H1 (cell line): ENCODE data around the gene GULP1. TPM values are rescaled to one million over a fixed set of nuclear protein-coding genes. Genes with fewer than 3 reads are reported as not detected.

ENCODE experiments used
- CTCF ChIA-PET: fragments of 300-600 bp; sonication (Branson Sonifier 250); formaldehyde crosslinking; loops from one replicate; lab custom pipeline; 2021; ENCODE audit not compliant: partially characterized antibody; lab: Charles Lee
- POLR2A ChIA-PET: fragments of 300-600 bp; sonication (Branson Sonifier 250); formaldehyde crosslinking; loops from one replicate; lab custom pipeline; 2021; ENCODE audit warnings: inconsistent platforms; ENCODE audit not compliant: partially characterized antibody; lab: Charles Lee
- DNase-seq, 2 experiments: peaks; one replicate each; pipeline versions ENCODE4 v3.0.0 to v3.0.0-alpha.2; 2010 to 2022; ENCODE audit warnings: low spot score in 2 of 2, low read depth in 1 of 2, mixed read lengths in 1 of 2
- FAIRE-seq: peaks from 2 replicates; lab custom pipeline; 2011; peaks lifted over from hg19 to GRCh38; lab: Jason Lieb, UNC
- H2AFZ ChIP-seq: 2 replicates; pipeline ENCODE4 v1.8.1; 2012; ENCODE audit warnings: low read length, inconsistent platforms
- H2AK5ac ChIP-seq: 2 replicates; pipeline ENCODE4 v1.6.1; 2013; ENCODE audit warnings: low read depth, low read length
- H2BK120ac ChIP-seq: replicated peaks from 2 replicates; pipeline ENCODE3; 2013; ENCODE audit warnings: low read depth, low read length, inconsistent platforms
- H2BK12ac ChIP-seq: 2 replicates; pipeline ENCODE4 v1.6.1; 2013; ENCODE audit warnings: low read depth, low read length
- H2BK15ac ChIP-seq: 2 replicates; pipeline ENCODE4 v1.6.1; 2013; ENCODE audit warnings: low read length
- H2BK20ac ChIP-seq: 2 replicates; pipeline ENCODE4 v1.6.1; 2013; ENCODE audit warnings: low read length
- H2BK5ac ChIP-seq: 2 replicates; pipeline ENCODE4 v1.6.1; 2013; ENCODE audit warnings: low read depth, low read length
- H3K14ac ChIP-seq: 2 replicates; pipeline ENCODE4 v1.6.1; 2013; ENCODE audit warnings: inconsistent platforms; ENCODE audit not compliant: insufficient read length
- H3K18ac ChIP-seq: 2 replicates; pipeline ENCODE4 v1.6.1; 2013; ENCODE audit warnings: low read length; ENCODE audit errors: extremely low read depth
- H3K23ac ChIP-seq: 2 replicates; pipeline ENCODE4 v1.6.1; 2013; ENCODE audit warnings: inconsistent platforms; ENCODE audit not compliant: insufficient read length
- H3K23me2 ChIP-seq: 2 replicates; pipeline ENCODE4 v1.6.1; 2013; ENCODE audit warnings: low read depth, low read length
- H3K27ac ChIP-seq: 2 replicates; pipeline ENCODE4 v1.6.1; 2011; ENCODE audit warnings: low read depth, low read length, inconsistent platforms
- H3K27me3 ChIP-seq, 4 experiments: replicated peaks in 1 of 4; 1 replicate in 1 of 4; 2 replicates in 3 of 4; pipeline versions ENCODE4 v1.6.1 to v1.8.1; 2011 to 2013; ENCODE audit warnings: low read length in 3 of 4, mild to moderate bottlenecking in 3 of 4, inconsistent platforms in 2 of 4, mixed read lengths in 2 of 4, moderate library complexity in 1 of 4; ENCODE audit not compliant: control insufficient read depth in 3 of 4, insufficient read depth in 3 of 4; ENCODE audit errors: extremely low read depth in 1 of 4
- H3K36me3 ChIP-seq, 4 experiments: 2 replicates each; pipeline versions ENCODE4 v1.6.1 to v1.8.1; 2011 to 2013; ENCODE audit warnings: mild to moderate bottlenecking in 4 of 4, low read length in 3 of 4, moderate library complexity in 2 of 4, control low read depth in 1 of 4, inconsistent platforms in 1 of 4; ENCODE audit not compliant: insufficient read depth in 4 of 4, control insufficient read depth in 2 of 4
- H3K4ac ChIP-seq: replicated peaks from 2 replicates; pipeline ENCODE3; 2013; ENCODE audit warnings: low read length, low read depth, mixed read lengths, inconsistent platforms; ENCODE audit not compliant: insufficient read length
- H3K4me1 ChIP-seq, 4 experiments: replicated peaks in 1 of 4; 1 replicate in 1 of 4; 2 replicates in 3 of 4; pipeline versions ENCODE4 v1.6.1 to v1.8.1; 2011 to 2013; ENCODE audit warnings: low read length in 3 of 4, inconsistent platforms in 2 of 4, mixed read lengths in 1 of 4; ENCODE audit not compliant: insufficient read depth in 4 of 4, control insufficient read depth in 3 of 4
- H3K4me2 ChIP-seq, 2 experiments: 2 replicates each; pipeline versions ENCODE4 v1.6.1 to v1.8.1; 2011 to 2013; ENCODE audit warnings: low read depth in 2 of 2, low read length in 2 of 2, control low read depth in 1 of 2, inconsistent platforms in 1 of 2, mild to moderate bottlenecking in 1 of 2; ENCODE audit not compliant: insufficient read depth in 1 of 2
- H3K4me3 ChIP-seq, 4 experiments: fragments of 200-600, 300-600 bp in 1 of 4; sonication (generic), shearing (Covaris generic), sonication (Bioruptor Twin) in 1 of 4; 2 replicates each; pipeline versions ENCODE4 v1.5.1 to v1.8.1; 2011 to 2016; ENCODE audit warnings: low read length in 4 of 4, low read depth in 3 of 4, control low read depth in 2 of 4, inconsistent platforms in 2 of 4, mild to moderate bottlenecking in 2 of 4, mixed read lengths in 1 of 4, moderate library complexity in 1 of 4; ENCODE audit not compliant: insufficient read depth in 2 of 4; ENCODE audit errors: extremely low read depth in 1 of 4
- H3K56ac ChIP-seq: replicated peaks from 2 replicates; pipeline ENCODE3; 2013; ENCODE audit warnings: low read depth, mild to moderate bottlenecking, mixed read lengths, low read length, inconsistent platforms; ENCODE audit not compliant: insufficient read length
- H3K79me1 ChIP-seq: 2 replicates; pipeline ENCODE4 v1.6.1; 2013; ENCODE audit warnings: low read depth, low read length, control low read depth
- H3K79me2 ChIP-seq, 2 experiments: 2 replicates each; pipeline versions ENCODE4 v1.6.1 to v1.8.1; 2012 to 2013; ENCODE audit warnings: low read length in 2 of 2, mild to moderate bottlenecking in 2 of 2, inconsistent platforms in 1 of 2; ENCODE audit not compliant: insufficient read depth in 2 of 2, control insufficient read depth in 1 of 2
- H3K9ac ChIP-seq, 4 experiments: replicated peaks in 1 of 4; 1 replicate in 1 of 4; 2 replicates in 3 of 4; pipeline versions ENCODE4 v1.6.1 to v1.8.1; 2011 to 2013; ENCODE audit warnings: low read depth in 3 of 4, low read length in 3 of 4, control low read depth in 2 of 4, mild to moderate bottlenecking in 2 of 4, moderate library complexity in 2 of 4, inconsistent platforms in 1 of 4; ENCODE audit errors: extremely low read depth in 1 of 4
- H3K9me3 ChIP-seq, 2 experiments: 2 replicates each; pipeline versions ENCODE4 v1.6.1 to v1.8.1; 2012 to 2013; ENCODE audit warnings: mild to moderate bottlenecking in 2 of 2, moderate library complexity in 2 of 2, control low read depth in 1 of 2, inconsistent platforms in 1 of 2, low read depth in 1 of 2, low read length in 1 of 2, mixed read lengths in 1 of 2; ENCODE audit not compliant: insufficient read depth in 2 of 2
- H4K20me1 ChIP-seq, 2 experiments: replicated peaks in 1 of 2; 2 replicates each; pipeline versions ENCODE3 to v1.8.1; 2011 to 2013; ENCODE audit warnings: inconsistent platforms in 2 of 2, low read length in 2 of 2, mild to moderate bottlenecking in 1 of 2; ENCODE audit not compliant: insufficient read depth in 2 of 2, control insufficient read depth in 1 of 2
- H4K5ac ChIP-seq: 2 replicates; pipeline ENCODE4 v1.6.1; 2013; ENCODE audit warnings: low read length, low read depth, mixed read lengths, inconsistent platforms; ENCODE audit not compliant: insufficient read length
- H4K8ac ChIP-seq: 2 replicates; pipeline ENCODE4 v1.8.0; 2013; ENCODE audit warnings: mild to moderate bottlenecking, moderate library complexity, low read length, inconsistent platforms; ENCODE audit not compliant: insufficient read depth; ENCODE audit errors: extremely low read depth
- H4K91ac ChIP-seq: replicated peaks from 2 replicates; pipeline ENCODE3; 2013; ENCODE audit warnings: low read length, mixed read lengths, inconsistent platforms; ENCODE audit not compliant: insufficient read length
- BCL11A ChIP-seq, 2 experiments: IDR thresholded peaks; one replicate each; pipeline ENCODE4 v1.6.1; 2011; ENCODE audit warnings: low read depth in 2 of 2, low read length in 2 of 2, mild to moderate bottlenecking in 2 of 2
- CHD2 ChIP-seq: IDR thresholded peaks from 2 replicates; pipeline ENCODE4 v1.6.1; 2012; ENCODE audit warnings: low read length, improper control_type of control experiment
- HDAC2 ChIP-seq, 2 experiments: fragments of 300-600 bp in 1 of 2; sonication (generic) in 1 of 2; IDR thresholded peaks; 2 replicates each; pipeline ENCODE4 v1.6.1; 2011 to 2012; ENCODE audit warnings: low read depth in 2 of 2, low read length in 2 of 2, mild to moderate bottlenecking in 2 of 2, moderate library complexity in 2 of 2, borderline replicate concordance in 1 of 2, inconsistent platforms in 1 of 2
- HDAC6 ChIP-seq: IDR thresholded peaks from one replicate; pipeline ENCODE4 v1.7.1; 2012; ENCODE audit warnings: low read depth, mild to moderate bottlenecking, inconsistent platforms, low read length, moderate library complexity
- JUND ChIP-seq: IDR thresholded peaks from 2 replicates; pipeline ENCODE4 v1.6.1; 2011; ENCODE audit warnings: mild to moderate bottlenecking, improper control_type of control experiment, low read length
- RBBP5 ChIP-seq: IDR thresholded peaks from 2 replicates; pipeline ENCODE4 v1.7.1; 2012; ENCODE audit warnings: low read depth, mild to moderate bottlenecking, inconsistent platforms, low read length, moderate library complexity, borderline replicate concordance
- SUZ12 ChIP-seq: fragments of 200-600 bp; sonication (generic); IDR thresholded peaks from 2 replicates; pipeline ENCODE4 v1.6.1; 2012; ENCODE audit warnings: mild to moderate bottlenecking, inconsistent platforms, low read length, moderate library complexity, mixed read lengths
- TEAD4 ChIP-seq: IDR thresholded peaks from 2 replicates; pipeline ENCODE4 v1.6.1; 2012; ENCODE audit warnings: low read depth, low read length, inconsistent platforms, mixed read lengths
- ZNF274 ChIP-seq: IDR thresholded peaks from 2 replicates; pipeline ENCODE4 v1.7.0; 2012; ENCODE audit warnings: low read length, borderline replicate concordance; ENCODE audit errors: extremely low read depth
- WGBS, 2 experiments: shearing (Covaris generic) in 1 of 2; methylation state at CpG; one replicate each; pipeline versions ENCODE4 v1.1.6 to v1.1.7; 2013 to 2015; ENCODE audit warnings: low lambda C conversion rate in 2 of 2, mixed read lengths in 2 of 2, inconsistent platforms in 1 of 2, low coverage in 1 of 2, missing lambda C conversion rate in 1 of 2; ENCODE audit not compliant: insufficient replicate concordance in 2 of 2, insufficient coverage in 1 of 2, insufficient read length in 1 of 2; ENCODE audit errors: extremely low coverage in 1 of 2, missing lambda C conversion rate in 1 of 2; 5-methylcytosine and 5-hydroxymethylcytosine counted together
- polyA plus RNA-seq, 7 experiments: library from polyadenylated mRNA; depleted of rRNA in 3 of 7; stranded (reverse) in 5 of 7; unstranded in 2 of 7; fragments of >200 nt in 5 of 7; fragments of 200-250 nt in 2 of 7; gene quantifications; 1 replicate in 5 of 7; 2 replicates in 1 of 7; 4 replicates in 1 of 7; pipeline versions ENCODE4 v1.2.1 to v1.2.3, GENCODE V29; 2011 to 2013; ENCODE audit warnings: missing spikeins in 2 of 7, mixed read lengths in 2 of 7
- total RNA-seq: library from RNA; stranded (reverse); fragmentation: NEBNext Ultra II Directional; extraction: Animal tissue kit (Norgen Biotek cat#: 25700); gene quantifications from 2 replicates; pipeline ENCODE4 v1.2.1, GENCODE V29; 2021
- TF ChIP-seq, protein P1 (sequence below): IDR thresholded peaks from 2 replicates; pipeline ENCODE4 v1.6.1; 2012; ENCODE audit warnings: low read length, inconsistent platforms

Gene GULP1
- total and polyA plus RNA-seq, 2 of the 8 experiments (the other 6 are each of a cell fraction or from before 2014, with no cell fraction given), result 69.7 to 139 TPM

DNA sequence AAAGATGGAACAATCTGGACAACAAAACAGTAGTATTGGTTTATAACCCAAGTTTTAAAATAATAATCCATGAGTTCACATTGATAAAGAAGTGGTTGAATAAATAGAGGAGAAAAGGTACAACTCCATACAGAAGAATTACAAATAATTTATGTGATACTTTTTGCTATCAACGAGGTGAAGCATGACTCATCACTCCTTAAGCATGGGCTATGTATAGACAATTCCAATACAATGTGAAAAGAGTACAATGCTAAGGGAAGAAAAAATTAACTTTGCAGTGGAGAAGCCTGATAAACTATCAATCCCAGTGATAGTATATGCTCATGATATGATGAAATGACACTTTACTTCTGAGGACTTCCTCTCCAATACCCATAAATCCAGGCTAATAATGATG is 312.9 kb downstream of the GULP1 start:
- H2BK5ac ChIP-seq, result no peak overlapping the region
- no peaks in the 10 kb centered on the region for H3K4me1 ChIP-seq
- no peak overlapping the region for H2BK20ac ChIP-seq
- no peak overlapping the region for H3K56ac ChIP-seq
- H3K23me2 ChIP-seq, result no peaks in the 10 kb centered on the region; the same call in 1 of the 2 replicates
- no peaks in the 10 kb centered on the region for H3K9me3 ChIP-seq
- H3K27me3 ChIP-seq, result no peaks in the 10 kb centered on the region
- no peak overlapping the region for H4K5ac ChIP-seq
- ChIA-PET CTCF (no interaction called here), POLR2A (no interaction called here)
- H4K91ac ChIP-seq, result no peak overlapping the region
- FAIRE-seq (no peak), DNase-seq (no peak)
- H2AK5ac ChIP-seq, result no peak overlapping the region
- no peak overlapping the region for H3K27ac ChIP-seq
- H3K14ac ChIP-seq, result no peak overlapping the region
- no peak overlapping the region for H2BK12ac ChIP-seq
- no peak overlapping the region for H3K4me3 ChIP-seq
- no peaks in the 10 kb centered on the region for H3K79me1 ChIP-seq
- H3K36me3 ChIP-seq, result no peaks in the 10 kb centered on the region
- H2BK15ac ChIP-seq, result no peak overlapping the region
- no peaks in the 10 kb centered on the region for H4K20me1 ChIP-seq
- H2AFZ ChIP-seq, result no peak overlapping the region
- no peak overlapping the region for H3K4me2 ChIP-seq
- WGBS, 2 experiments, result 88% methylated on average over 1 of the region's 1 CpG; no CpG with 5 or more reads in 1 of the 2 experiments
- no peak overlapping the region for H4K8ac ChIP-seq
- H3K23ac ChIP-seq, result no peak overlapping the region
- no peak overlapping the region for H3K4ac ChIP-seq
- no peak overlapping the region for H3K18ac ChIP-seq
- H3K79me2 ChIP-seq, result no peaks in the 10 kb centered on the region
- H2BK120ac ChIP-seq, result no peak overlapping the region
- no peak overlapping the region for H3K9ac ChIP-seq
- TF ChIP-seq BCL11A (IDR thresholded peaks at IDR 0.05; ENCODE audit: low read depth in 2 of 2, low read length in 2 of 2), result no peak
- no peak for TF ChIP-seq HDAC2 (IDR thresholded peaks at IDR 0.05; ENCODE audit: borderline replicate concordance in 1 of 2, low read depth in 2 of 2, low read length in 2 of 2)
- TF ChIP-seq RBBP5, result no peak
- no peak for TF ChIP-seq SUZ12
- TF ChIP-seq CHD2, result no peak
- no peak for TF ChIP-seq JUND
- TF ChIP-seq HDAC6, result no peak
- no peak for TF ChIP-seq ZNF274
- no peak for TF ChIP-seq TEAD4
- TF ChIP-seq, protein P1, sequence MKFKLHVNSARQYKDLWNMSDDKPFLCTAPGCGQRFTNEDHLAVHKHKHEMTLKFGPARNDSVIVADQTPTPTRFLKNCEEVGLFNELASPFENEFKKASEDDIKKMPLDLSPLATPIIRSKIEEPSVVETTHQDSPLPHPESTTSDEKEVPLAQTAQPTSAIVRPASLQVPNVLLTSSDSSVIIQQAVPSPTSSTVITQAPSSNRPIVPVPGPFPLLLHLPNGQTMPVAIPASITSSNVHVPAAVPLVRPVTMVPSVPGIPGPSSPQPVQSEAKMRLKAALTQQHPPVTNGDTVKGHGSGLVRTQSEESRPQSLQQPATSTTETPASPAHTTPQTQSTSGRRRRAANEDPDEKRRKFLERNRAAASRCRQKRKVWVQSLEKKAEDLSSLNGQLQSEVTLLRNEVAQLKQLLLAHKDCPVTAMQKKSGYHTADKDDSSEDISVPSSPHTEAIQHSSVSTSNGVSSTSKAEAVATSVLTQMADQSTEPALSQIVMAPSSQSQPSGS, result no peak
